Keratinocyte (primary cell): ENCODE measurements around the gene CCDC33. TPM values are rescaled to one million over a fixed set of nuclear protein-coding genes. Genes with fewer than 3 reads are reported as not detected.

ENCODE experiments used
- DNase-seq: peaks from one replicate; pipeline ENCODE4 v3.0.0-alpha.2; 2011; ENCODE audit warnings: low read depth, missing footprints, low spot score
- FAIRE-seq: peaks from 2 replicates; lab custom pipeline; 2011; peaks lifted over from hg19 to GRCh38; lab: Jason Lieb, UNC
- H2AFZ ChIP-seq: 2 replicates; pipeline ENCODE4 v1.6.0; 2012; ENCODE audit warnings: low read length, control low read depth, inconsistent platforms; ENCODE audit not compliant: control insufficient read depth
- H3K27ac ChIP-seq: 2 replicates; pipeline ENCODE4 v1.5.1; 2011; ENCODE audit warnings: low read length; ENCODE audit not compliant: control insufficient read depth, insufficient read depth
- H3K27me3 ChIP-seq: 3 replicates; pipeline ENCODE4 v1.6.0; 2011; ENCODE audit warnings: low read length; ENCODE audit not compliant: control insufficient read depth, insufficient read depth; ENCODE audit errors: extremely low read depth
- H3K36me3 ChIP-seq, 2 experiments: 2 replicates in 1 of 2; 3 replicates in 1 of 2; pipeline ENCODE4 v1.5.1; 2011; ENCODE audit warnings: low read length in 2 of 2, mild to moderate bottlenecking in 1 of 2; ENCODE audit not compliant: control insufficient read depth in 2 of 2, insufficient read depth in 2 of 2; ENCODE audit errors: extremely low read depth in 1 of 2
- H3K4me1 ChIP-seq: 3 replicates; pipeline ENCODE4 v1.5.1; 2011; ENCODE audit warnings: low read length; ENCODE audit not compliant: control insufficient read depth, insufficient read depth; ENCODE audit errors: extremely low read depth
- H3K4me2 ChIP-seq: 3 replicates; pipeline ENCODE4 v1.6.0; 2011; ENCODE audit warnings: low read depth, low read length; ENCODE audit not compliant: control insufficient read depth, insufficient read depth; ENCODE audit errors: extremely low read depth
- H3K4me3 ChIP-seq, 3 experiments: fragments of 200-600 bp in 1 of 3; sonication (generic) in 1 of 3; 2 replicates in 2 of 3; 3 replicates in 1 of 3; pipeline ENCODE4 v1.5.1; 2011 to 2016; ENCODE audit warnings: low read length in 3 of 3, mild to moderate bottlenecking in 3 of 3, control low read depth in 2 of 3, inconsistent platforms in 1 of 3, low read depth in 1 of 3, mixed read lengths in 1 of 3, mixed run types in 1 of 3, moderate library complexity in 1 of 3; ENCODE audit not compliant: control insufficient read depth in 2 of 3, insufficient read depth in 2 of 3; ENCODE audit errors: extremely low read depth in 1 of 3
- H3K79me2 ChIP-seq: 2 replicates; pipeline ENCODE4 v1.6.0; 2012; ENCODE audit warnings: low read length; ENCODE audit not compliant: control insufficient read depth, insufficient read depth
- H3K9ac ChIP-seq: 3 replicates; pipeline ENCODE4 v1.6.0; 2011; ENCODE audit warnings: low read length; ENCODE audit not compliant: control insufficient read depth, insufficient read depth; ENCODE audit errors: extremely low read depth
- H3K9me1 ChIP-seq: 3 replicates; pipeline ENCODE4 v1.6.0; 2011; ENCODE audit warnings: low read length; ENCODE audit not compliant: control insufficient read depth, insufficient read depth; ENCODE audit errors: extremely low read depth
- H3K9me3 ChIP-seq: 2 replicates; pipeline ENCODE4 v1.5.1; 2012; ENCODE audit warnings: low read depth, low read length; ENCODE audit not compliant: control insufficient read depth
- H4K20me1 ChIP-seq: 3 replicates; pipeline ENCODE4 v1.6.0; 2011; ENCODE audit warnings: low read length; ENCODE audit not compliant: control insufficient read depth, insufficient read depth; ENCODE audit errors: extremely low read depth
- CTCF ChIP-seq, 3 experiments: IDR thresholded peaks in 1 of 3; conservative IDR thresholded peaks in 1 of 3; optimal IDR thresholded peaks in 1 of 3; 2 replicates in 2 of 3; 3 replicates in 1 of 3; pipeline versions ENCODE3 to v1.5.1; 2011; ENCODE audit warnings: low read length in 3 of 3, mild to moderate bottlenecking in 3 of 3, moderate library complexity in 2 of 3, control low read depth in 1 of 3, inconsistent platforms in 1 of 3; ENCODE audit not compliant: insufficient read depth in 2 of 3; ENCODE audit errors: extremely low read depth in 1 of 3
- EZH2 ChIP-seq: IDR thresholded peaks from one replicate; pipeline ENCODE4 v1.6.1; 2012; ENCODE audit warnings: inconsistent platforms, mild to moderate bottlenecking, low read length, moderate library complexity
- dilution Hi-C: fragments of 300-500 bp; cut with MboI; formaldehyde crosslinking; loops from one replicate; pipeline ENCODE4 v1.7.0; 2020; ENCODE audit warnings: low sequenced_read_pairs; ENCODE audit not compliant: extremely low pct_ligation_motif_present
- polyA plus RNA-seq, 5 experiments: library from polyadenylated mRNA; depleted of rRNA in 3 of 5; stranded (reverse) in 3 of 5; stranded (forward) in 1 of 5; unstranded in 1 of 5; fragments of >200 nt; gene quantifications; 1 replicate in 1 of 5; 2 replicates in 3 of 5; 3 replicates in 1 of 5; pipeline versions ENCODE4 v1.2.1 to v1.2.3, GENCODE V29; 2011 to 2012; ENCODE audit warnings: missing spikeins in 2 of 5, low read depth in 1 of 5, low replicate concordance in 1 of 5

The CCDC33 gene
- polyA plus RNA-seq, 1 donor (not counting 4 experiments of a cell fraction or from before 2014, with no cell fraction given) = not detected

- DNase-seq (no peak), FAIRE-seq (no peak)
- no peaks in the 10 kb centered on the region for H3K4me1 ChIP-seq
- H3K79me2 ChIP-seq = no peaks in the 10 kb centered on the region
- H3K4me3 ChIP-seq = no peak overlapping the region
- H3K27ac ChIP-seq = no peak overlapping the region
- H3K9me3 ChIP-seq = no peaks in the 10 kb centered on the region
- H3K27me3 ChIP-seq = peaks cover 38% of the 10 kb centered on the region
- H3K9me1 ChIP-seq = no peaks in the 10 kb centered on the region
- dilution Hi-C loops = no loop called here
- no peak overlapping the region for H3K9ac ChIP-seq
- H4K20me1 ChIP-seq = no peaks in the 10 kb centered on the region
- no peak overlapping the region for H2AFZ ChIP-seq
- no peaks in the 10 kb centered on the region for H3K36me3 ChIP-seq
- H3K4me2 ChIP-seq = no peak overlapping the region
- no peak for TF ChIP-seq EZH2
- TF ChIP-seq CTCF (optimal IDR thresholded peaks at IDR 0.05 in 1 of 3, IDR thresholded peaks at IDR 0.05 in 1 of 3, conservative IDR thresholded peaks at IDR 0.05 in 1 of 3; ENCODE audit: extremely low read depth in 1 of 3, insufficient read depth in 2 of 3, low read length in 3 of 3) = no peak
These were observed 61.8 kb downstream of the CCDC33 start for GRCh38 chr15:74297887-74298286.

GRCh38 chr15:74300057-74300795 is 64.1 kb downstream of the CCDC33 start:
- Histone ChIP-seq H3K9ac (no peak overlapping the region), H3K4me3 (no peak overlapping the region), H3K36me3 (no peaks in the 10 kb centered on the region), H3K4me1 (no peaks in the 10 kb centered on the region), H3K27me3 (peaks cover 58% of the 10 kb centered on the region), H3K9me3 (no peaks in the 10 kb centered on the region), H4K20me1 (peaks cover 6% of the 10 kb centered on the region), H2AFZ (no peak overlapping the region), H3K4me2 (no peak overlapping the region), H3K79me2 (no peaks in the 10 kb centered on the region), H3K9me1 (no peaks in the 10 kb centered on the region), H3K27ac (no peak overlapping the region)
- no peak for FAIRE-seq
- no peak for TF ChIP-seq CTCF (optimal IDR thresholded peaks at IDR 0.05 in 1 of 3, IDR thresholded peaks at IDR 0.05 in 1 of 3, conservative IDR thresholded peaks at IDR 0.05 in 1 of 3; ENCODE audit: extremely low read depth in 1 of 3, insufficient read depth in 2 of 3, low read length in 3 of 3)
- TF ChIP-seq EZH2 = no peak
- no peak for DNase-seq
- dilution Hi-C loops = no loop called here
